ENCODE results near the gene USPL1.

USPL1 gene

GRCh38 chr13:30601836-30602235 lies 15.9 kb upstream of the USPL1 start:
- Histone ChIP-seq H3K4me1 (ENCODE audit: control insufficient read depth, insufficient read depth, low read length) (no peaks in the 10 kb centered on the region), H3K9me3 (ENCODE audit: control insufficient read depth, insufficient read depth, low read depth, low read length) (no peaks in the 10 kb centered on the region), H3K27ac (ENCODE audit: extremely low read depth, low read depth, low read length) (no peak overlapping the region), H3K4me3 (ENCODE audit: low read depth, low read length) (no peak overlapping the region), H3K36me3 (ENCODE audit: control insufficient read depth in 2 of 2, insufficient read depth in 1 of 2, low read length in 2 of 2) (no peaks in the 10 kb centered on the region)
- ChIA-PET POLR2A (no interaction called here), CTCF (no interaction called here)
- TF ChIP-seq ZBTB8A (tag by site-specific recombination; IDR thresholded peaks at IDR 0.05) (no peak), ZNF792 (tag by site-specific recombination; IDR thresholded peaks at IDR 0.05) (no peak), ZNF704 (tag by site-specific recombination; IDR thresholded peaks at IDR 0.05) (no peak), FEZF1 (tag by site-specific recombination; IDR thresholded peaks at IDR 0.05) (no peak), ZNF280D (tag by site-specific recombination; IDR thresholded peaks at IDR 0.05) (no peak), ZSCAN5A (tag by site-specific recombination; IDR thresholded peaks at IDR 0.05) (no peak), HOXC10 (CRISPR knock-in tag; IDR thresholded peaks at IDR 0.05) (no peak), ZNF623 (tag by site-specific recombination; IDR thresholded peaks at IDR 0.05) (no peak), ZSCAN30 (tag by site-specific recombination; IDR thresholded peaks at IDR 0.05) (no peak), ZNF701 (tag by site-specific recombination; IDR thresholded peaks at IDR 0.05) (no peak), ZNF138 (tag by site-specific recombination; IDR thresholded peaks at IDR 0.05; ENCODE audit: borderline replicate concordance) (no peak), ZNF426 (tag by site-specific recombination; IDR thresholded peaks at IDR 0.05) (no peak), ZNF335 (tag by site-specific recombination; conservative IDR thresholded peaks at IDR 0.05) (no peak), ATF2 (tag by site-specific recombination; IDR thresholded peaks at IDR 0.05; ENCODE audit: low read depth) (no peak), KLF7 (tag by site-specific recombination; IDR thresholded peaks at IDR 0.05; ENCODE audit: borderline replicate concordance) (no peak), ZBTB49 (tag by site-specific recombination; IDR thresholded peaks at IDR 0.05; ENCODE audit: low read depth) (no peak), ZNF571 (tag by site-specific recombination; IDR thresholded peaks at IDR 0.05) (no peak), OVOL3 (tag by site-specific recombination; IDR thresholded peaks at IDR 0.05) (no peak), ZNF121 (tag by site-specific recombination; IDR thresholded peaks at IDR 0.05) (no peak), SALL2 (tag by site-specific recombination; IDR thresholded peaks at IDR 0.05; ENCODE audit: borderline replicate concordance) (no peak)
